Measurements from ENCODE around the gene ZNF212. TPM values are rescaled to one million over a fixed set of nuclear protein-coding genes. Genes with fewer than 3 reads are reported as not detected.

ZNF212 gene
- total RNA-seq, 4 donors from 2014 or later: 9.0 to 25.0 (median 14.0) TPM

GRCh38 chr7:149252378-149252777 lies 12.9 kb downstream of the ZNF212 start:
- H3K4me3 ChIP-seq (ENCODE audit: low read depth, poor library complexity, severe bottlenecking): no peak overlapping the region
- DNase-seq (ENCODE audit: low spot score in 2 of 2): no peak
- intact Hi-C loops (cut with DNase I; ENCODE audit: low total_unique reads): no loop called here
- 92% methylated on average over 2 of the region's 2 CpGs for WGBS, 2 donors
- TF ChIP-seq POLR2A (IDR thresholded peaks at IDR 0.05) (no peak), CTCF (IDR thresholded peaks at IDR 0.05) (no peak)

GRCh38 chr7:149253665-149254064 lies 14.2 kb downstream of the ZNF212 start:
- H3K4me3 ChIP-seq (ENCODE audit: low read depth, poor library complexity, severe bottlenecking): no peak overlapping the region
- WGBS, 2 donors: 89 to 94% methylated on average over 7 of the region's 7 CpGs
- no peak for TF ChIP-seq POLR2A (IDR thresholded peaks at IDR 0.05)
- no peak for TF ChIP-seq CTCF (IDR thresholded peaks at IDR 0.05)
- intact Hi-C loops (cut with DNase I; ENCODE audit: low total_unique reads): no loop called here
- no peak for DNase-seq (ENCODE audit: low spot score in 2 of 2)

- no peak overlapping the region for H3K4me3 ChIP-seq (ENCODE audit: low read depth, poor library complexity, severe bottlenecking)
- TF ChIP-seq POLR2A (IDR thresholded peaks at IDR 0.05) (no peak), CTCF (IDR thresholded peaks at IDR 0.05) (no peak)
- no peak for DNase-seq (ENCODE audit: low spot score in 2 of 2)
- intact Hi-C loops (cut with DNase I; ENCODE audit: low total_unique reads): no loop called here
- WGBS, 2 donors: 93% methylated on average over 16 of the region's 16 CpGs
Measured at GRCh38 chr7:149254181-149254858, 14.9 kb downstream of the ZNF212 start.

- H3K4me3 ChIP-seq (ENCODE audit: low read depth, poor library complexity, severe bottlenecking): no peak overlapping the region
- intact Hi-C loops (cut with DNase I; ENCODE audit: low total_unique reads): no loop called here
- TF ChIP-seq POLR2A (IDR thresholded peaks at IDR 0.05) (no peak), CTCF (IDR thresholded peaks at IDR 0.05) (no peak)
- no peak for DNase-seq (ENCODE audit: low spot score in 2 of 2)
- WGBS, 2 donors: 92 to 95% methylated on average over 5 of the region's 5 CpGs
Measured at GRCh38 chr7:149255174-149255573, 15.7 kb downstream of the ZNF212 start.

- no peak for DNase-seq (ENCODE audit: low spot score in 2 of 2)
- H3K4me3 ChIP-seq (ENCODE audit: low read depth, poor library complexity, severe bottlenecking): no peak overlapping the region
- TF ChIP-seq CTCF (IDR thresholded peaks at IDR 0.05) (no peak), POLR2A (IDR thresholded peaks at IDR 0.05) (no peak)
- intact Hi-C loops (cut with DNase I; ENCODE audit: low total_unique reads): no loop called here
- 81 to 87% methylated on average over 4 of the region's 4 CpGs for WGBS, 2 donors
Measured at GRCh38 chr7:149256568-149256967, 17.1 kb downstream of the ZNF212 start.

- DNase-seq (ENCODE audit: low spot score in 2 of 2): no peak
- H3K4me3 ChIP-seq (ENCODE audit: low read depth, poor library complexity, severe bottlenecking): no peak overlapping the region
- intact Hi-C loops (cut with DNase I; ENCODE audit: low total_unique reads): no loop called here
- TF ChIP-seq CTCF (IDR thresholded peaks at IDR 0.05): no peak
- TF ChIP-seq POLR2A (IDR thresholded peaks at IDR 0.05): no peak
- 41 to 48% methylated on average over 2 of the region's 2 CpGs for WGBS, 2 donors
Measured at GRCh38 chr7:149257146-149257545, 17.7 kb downstream of the ZNF212 start.

Data from lower leg skin (tissue), 4 donors.